HS-5 (cell line): Measurements from ENCODE around the gene EVC.
"Not testable (repeated sequence)": the region's sequence is repeated elsewhere in the genome, so short reads cannot be mapped to it uniquely, and the experiment has no call there.

Source experiments
- DNase-seq: peaks from one replicate; pipeline ENCODE4 v3.0.0-alpha.2; 2012; ENCODE audit warnings: low read depth

The EVC gene

GRCh38 chr4:5708449-5709206, 2.4 kb upstream of the EVC start, which contains the start of gene EVC2:
TSS of gene EVC2 (minus strand) at chr4:5708559. CDS start at chr4:5708513, 46 bp downstream.
- no peak for DNase-seq

DNA sequence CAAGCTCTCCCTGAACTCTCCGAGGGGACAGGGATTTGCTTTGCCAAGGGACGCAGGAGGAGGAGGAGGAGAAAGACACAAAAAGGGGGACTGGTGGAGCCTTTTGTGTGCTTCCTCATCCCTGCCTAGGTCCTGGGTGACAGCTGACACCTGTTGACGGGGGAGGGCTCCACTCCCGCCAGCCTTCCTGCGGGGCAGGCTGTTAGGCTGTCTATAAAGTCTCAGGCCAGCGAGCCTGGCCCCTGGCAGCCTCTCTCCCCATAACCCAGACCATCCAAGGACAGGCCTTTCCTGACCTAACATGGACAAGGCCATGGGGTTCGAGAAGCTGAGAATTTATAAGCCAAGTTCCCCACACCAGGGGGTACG, 1.8 kb upstream of the EVC start:
- DNase-seq: no peak

DNA sequence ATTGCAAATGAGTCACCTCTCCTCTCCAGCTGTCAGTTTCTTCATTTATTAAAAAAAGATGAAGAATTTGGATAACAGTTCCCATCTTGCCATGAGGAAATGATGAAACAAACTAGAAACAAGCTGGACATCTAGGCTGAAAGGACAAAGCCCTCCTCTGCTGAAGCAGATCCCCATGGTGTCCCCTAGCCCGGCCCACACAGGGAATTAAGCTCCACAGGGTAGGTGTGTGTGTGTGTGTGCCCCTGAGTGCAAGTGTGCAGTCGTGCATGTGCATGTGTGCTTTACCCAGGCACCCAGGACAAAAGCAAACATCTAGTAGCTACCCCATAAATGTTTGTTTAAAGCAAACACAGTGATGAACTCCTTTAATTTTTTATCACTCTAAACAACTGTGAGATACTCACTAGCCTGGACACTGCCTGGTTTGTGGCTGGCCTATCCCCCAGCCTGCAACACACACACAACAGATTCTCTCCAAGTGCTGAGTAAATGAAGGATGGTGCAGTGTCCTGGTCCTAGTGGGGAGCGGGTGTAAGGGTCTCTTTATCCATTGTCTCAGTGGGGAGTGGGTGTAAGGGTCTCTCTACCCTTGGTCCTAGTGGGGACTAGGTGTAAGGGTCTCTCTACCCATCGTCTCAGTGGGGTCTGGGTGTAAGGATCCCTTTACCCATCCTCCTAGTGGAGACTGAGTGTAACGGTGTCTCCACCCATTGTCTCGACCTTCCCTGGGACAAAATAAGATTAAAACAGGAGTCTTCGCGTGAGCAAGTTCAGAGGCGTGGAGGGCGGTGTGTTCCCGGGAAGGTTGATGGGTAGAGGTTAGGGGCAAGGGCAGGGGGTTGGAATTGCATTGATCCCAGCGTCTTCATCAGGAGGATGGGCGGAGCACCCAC, 688 bp upstream of the EVC start:
- DNase-seq: no peak

DNA sequence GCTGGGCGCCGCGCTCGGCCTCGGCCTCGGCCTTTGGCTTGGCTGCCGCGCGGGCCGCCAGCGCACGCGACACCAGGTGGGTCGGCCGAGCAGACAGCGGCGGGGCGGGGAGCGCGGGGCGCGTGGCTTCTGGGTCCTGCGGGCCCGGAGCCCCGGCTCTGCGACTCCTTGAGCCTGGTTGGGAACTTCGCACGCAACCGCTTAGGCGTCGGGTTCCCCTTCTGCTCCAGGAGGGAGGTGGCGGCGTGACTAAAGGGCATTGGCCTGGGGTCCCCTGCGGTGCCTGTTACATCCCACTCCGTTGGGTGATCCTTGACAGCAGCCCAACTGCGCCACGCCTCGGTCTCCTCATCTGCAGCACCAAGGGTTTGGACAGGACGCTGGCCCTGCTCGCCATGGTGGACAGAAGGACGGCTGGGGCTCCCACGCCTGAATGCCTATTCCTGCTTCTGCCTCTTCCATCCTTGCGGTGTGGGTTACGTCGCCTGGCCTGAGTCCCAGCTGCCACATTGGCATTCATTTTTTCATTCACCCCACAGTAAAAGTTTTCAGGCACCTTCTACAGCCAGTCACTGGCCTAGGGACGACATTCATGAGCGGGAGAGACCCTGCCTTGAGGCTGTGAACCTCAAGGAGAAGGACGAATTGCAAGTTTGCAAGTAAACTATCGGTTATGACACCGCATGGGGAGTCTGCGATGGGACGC, 631 bp downstream of the EVC start:
- DNase-seq: no peak

- peak; percentile 86 for DNase-seq
These were observed 1.5 kb downstream of the EVC start for GRCh38 chr4:5712517-5712916.

GRCh38 chr4:5712931-5713330, 1.9 kb downstream of the EVC start:
- DNase-seq: no peak

GRCh38 chr4:5713861-5714260, 2.9 kb downstream of the EVC start:
- no peak for DNase-seq

DNA sequence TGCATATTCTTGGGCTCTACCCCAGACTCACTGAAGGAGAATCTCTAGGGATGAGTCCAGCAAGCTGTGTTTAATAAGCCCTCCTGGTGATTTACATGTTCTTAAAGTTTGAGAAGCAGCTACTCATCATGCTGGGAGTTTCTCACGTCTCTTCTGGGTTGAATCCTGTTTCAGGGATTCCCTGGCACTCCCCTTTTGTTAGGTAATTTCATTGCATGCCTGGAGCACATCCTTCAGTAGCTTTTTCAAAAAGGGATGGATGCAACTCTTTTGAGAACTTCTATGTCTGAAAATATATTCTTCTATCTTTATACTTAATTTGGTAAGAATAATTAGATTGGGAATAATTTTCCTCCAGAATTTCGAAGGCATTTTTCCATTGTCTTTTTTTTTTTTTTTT, 4.4 kb downstream of the EVC start:
- DNase-seq: no peak

- no peak for DNase-seq
These were observed 5.4 kb downstream of the EVC start for GRCh38 chr4:5716391-5716790.

- no peak for DNase-seq
These were observed 6.6 kb downstream of the EVC start for GRCh38 chr4:5717449-5718158.

DNA sequence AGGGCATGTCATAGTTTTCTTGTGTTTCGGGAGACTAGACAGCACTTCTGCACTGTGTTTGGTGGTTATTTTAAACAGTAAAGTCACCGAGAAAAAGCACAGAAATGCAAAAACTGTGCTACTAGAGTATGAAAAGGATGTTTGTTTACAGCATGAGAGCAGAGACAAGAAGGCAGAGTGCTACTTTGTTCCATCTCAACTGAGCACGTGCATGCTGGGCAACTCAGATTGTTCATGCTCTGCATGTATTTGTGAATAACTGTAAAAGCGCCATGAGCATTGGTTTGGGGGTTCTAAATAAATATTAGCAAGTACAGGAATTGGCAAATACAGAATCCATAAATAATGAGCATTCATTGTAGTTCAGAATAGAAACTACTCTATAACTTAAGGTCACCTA, 7.4 kb downstream of the EVC start:
- DNase-seq: no peak

DNA sequence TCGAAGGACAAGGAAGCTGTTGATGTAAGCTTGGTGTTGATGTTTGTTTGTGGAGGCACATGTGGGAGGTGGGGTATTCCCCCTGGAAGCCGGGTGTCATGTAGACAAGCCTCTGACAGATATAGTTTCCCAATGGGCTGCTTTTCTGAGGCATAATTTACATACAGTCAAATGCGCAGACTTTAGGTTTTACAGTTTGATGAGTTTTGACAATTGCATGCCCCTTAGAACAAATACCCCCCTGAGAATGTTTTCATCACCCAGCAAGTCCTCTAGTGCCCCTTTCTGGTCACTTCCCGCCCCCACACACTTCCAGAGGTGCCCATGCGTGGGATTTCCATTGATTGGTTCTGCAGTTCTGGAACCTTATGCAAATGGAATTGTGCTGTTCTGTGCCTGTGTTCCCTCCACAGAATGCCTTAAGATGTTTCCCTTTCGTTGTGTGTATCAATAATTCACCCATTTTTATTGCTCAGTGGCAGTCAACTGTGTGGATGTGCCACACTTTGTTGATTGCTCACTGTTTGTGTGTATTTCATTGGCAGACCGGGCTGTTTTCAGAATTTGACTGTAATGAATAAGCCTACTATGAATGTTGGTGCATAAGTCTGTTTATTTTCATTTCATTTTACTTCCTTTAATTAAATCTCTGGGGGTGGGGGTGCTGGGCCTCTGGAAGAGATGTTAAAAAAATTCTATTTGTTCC, 8.5 kb downstream of the EVC start:
- DNase-seq: no peak

GRCh38 chr4:5720157-5720850, 9.3 kb downstream of the EVC start:
- no peak for DNase-seq

- no peak for DNase-seq
These were observed 10.0 kb downstream of the EVC start for GRCh38 chr4:5720980-5721379.

- no peak for DNase-seq
These were observed 10.9 kb downstream of the EVC start for GRCh38 chr4:5721923-5722322.

DNA sequence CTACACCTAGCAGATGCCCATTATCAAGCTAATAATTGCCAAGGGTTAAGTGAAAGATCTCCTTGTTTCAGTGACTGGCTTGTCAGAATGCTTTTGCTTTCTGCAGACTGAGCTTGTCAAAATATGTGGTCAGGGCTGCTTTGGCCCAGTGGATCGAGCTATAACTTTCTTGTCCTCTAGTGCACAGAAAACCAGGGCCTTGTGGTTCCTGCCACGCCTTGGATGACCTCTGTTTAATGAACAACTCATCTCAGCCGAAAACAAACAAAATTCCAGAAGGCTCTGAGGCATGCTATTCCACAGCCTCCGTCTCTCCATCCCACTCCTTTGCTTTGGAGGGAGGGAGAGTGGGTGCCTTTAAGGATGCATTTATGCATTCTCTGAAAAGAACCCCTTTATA, 11.3 kb downstream of the EVC start:
- no peak for DNase-seq

- DNase-seq: no peak
These were observed 13.4 kb downstream of the EVC start for GRCh38 chr4:5724377-5724776.

GRCh38 chr4:5728412-5728811, 17.4 kb downstream of the EVC start:
- not testable (repeated sequence) for DNase-seq

DNA sequence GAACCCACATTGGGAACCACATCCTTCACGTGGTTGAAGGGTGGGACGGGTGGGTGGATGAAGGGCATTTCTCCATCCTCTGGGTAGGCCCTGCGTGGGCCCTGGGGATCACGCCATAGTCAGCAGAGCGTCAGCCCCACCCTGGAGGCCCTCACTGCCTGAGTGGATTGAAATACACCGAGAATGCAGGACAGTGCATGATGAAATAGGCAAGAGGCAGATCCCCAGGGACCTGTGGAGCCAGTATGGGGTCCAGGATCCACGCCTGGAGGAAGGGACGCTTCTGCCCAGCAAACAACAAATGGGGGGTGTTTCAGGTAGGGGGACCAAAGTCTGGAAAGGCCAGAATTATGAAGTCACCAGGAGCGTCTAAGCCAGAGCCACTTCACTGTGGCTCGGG, 19.4 kb downstream of the EVC start:
- no peak for DNase-seq
